ENCODE data around the gene FBXO34.

GRCh38 chr14:55301437-55302121 lies 30.4 kb downstream of the FBXO34 start:
- TF ChIP-seq CTCF (IDR thresholded peaks at IDR 0.05; ENCODE audit: poor library complexity), result no peak
- no peak for TF ChIP-seq EZH2 (IDR thresholded peaks at IDR 0.05; ENCODE audit: borderline replicate concordance)
- TF ChIP-seq EZH2phosphoT487 (IDR thresholded peaks at IDR 0.05; ENCODE audit: low read depth, severe bottlenecking, unreplicated experiment), result no peak

Data from hepatocyte (in vitro differentiated cells).